ENCODE results near the gene EIF2B2. TPM values are rescaled to one million over a fixed set of nuclear protein-coding genes. Genes with fewer than 3 reads are reported as not detected.

The EIF2B2 gene
- polyA plus RNA-seq, 1 experiment, result 78.0 TPM

DNA sequence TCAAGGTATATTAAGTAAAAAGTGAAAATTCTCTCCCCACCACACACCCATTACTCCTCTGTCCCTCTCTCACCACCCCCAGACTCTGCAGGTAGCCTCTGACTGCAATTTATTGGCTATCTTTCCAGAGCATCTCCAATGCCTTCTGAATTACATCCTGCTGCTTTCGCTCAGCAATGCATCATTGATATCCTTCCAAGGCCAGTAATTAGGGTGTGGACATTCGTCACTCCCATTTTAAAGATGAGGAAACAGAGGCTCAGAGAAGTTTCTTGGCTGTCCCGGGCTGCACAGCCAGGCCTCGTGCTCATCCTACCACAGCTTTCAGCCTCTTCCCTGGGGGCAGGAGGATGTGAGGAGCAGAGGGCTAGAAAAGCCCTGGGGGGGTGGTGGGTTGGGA lies 23.7 kb upstream of the EIF2B2 start:
- CTCF ChIA-PET, result interaction anchor here (0.6 to 2.9 kb wide), 6 partner anchors 10 to 313 kb away, joined by 3 to 13 read pairs (median 6); no protein-coding TSS in a partner anchor

DNA sequence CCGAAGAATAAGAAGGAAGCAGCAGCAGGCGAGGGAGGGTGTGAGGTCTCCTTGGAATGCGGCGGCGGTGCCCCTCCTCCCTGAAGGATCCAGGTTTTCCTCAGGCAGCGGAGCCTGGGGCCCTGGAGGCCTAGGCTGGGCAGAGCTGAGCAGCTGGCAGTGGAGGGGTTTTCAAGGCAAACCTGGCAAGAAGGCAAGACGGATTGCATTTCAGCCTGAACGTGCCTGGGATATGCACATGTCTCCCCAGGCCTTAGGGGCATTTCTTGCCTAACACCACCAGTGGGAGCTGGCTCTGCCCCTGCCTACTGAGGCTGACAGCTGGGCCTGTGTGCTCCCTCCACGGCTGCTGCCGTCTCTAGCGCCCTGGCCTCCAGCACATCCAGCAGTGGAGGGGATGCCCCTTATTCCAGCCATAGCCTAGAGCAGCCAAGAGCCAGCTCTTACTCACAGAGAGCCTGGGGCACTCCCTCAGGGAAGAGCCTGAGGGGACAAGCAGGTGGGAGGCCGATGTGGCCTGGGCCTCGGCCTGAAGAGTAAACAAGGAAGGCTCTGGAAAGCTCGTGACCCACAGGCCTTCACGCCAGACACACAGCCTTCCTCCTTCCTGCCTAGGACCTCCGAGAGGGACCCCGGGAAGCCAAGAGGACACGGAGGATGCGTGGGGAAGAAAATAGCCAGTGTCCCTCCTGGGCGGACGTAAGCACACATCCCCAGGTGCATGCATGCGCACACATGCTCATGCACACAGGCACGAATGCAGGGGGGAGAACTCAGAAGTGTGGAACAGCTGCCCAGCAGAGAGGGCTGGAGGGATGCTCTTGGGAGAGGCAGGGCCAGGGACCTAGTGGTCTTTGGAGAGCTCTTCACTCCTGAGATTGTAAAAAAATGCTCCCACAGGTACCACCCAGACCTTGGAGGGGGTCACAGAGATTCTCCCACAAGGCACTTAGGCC lies 23.0 kb upstream of the EIF2B2 start:
- Histone ChIP-seq H3K27me3 (ENCODE audit: control insufficient read depth, insufficient read depth, low read length) (no peaks in the 10 kb centered on the region), H3K4me3 (ENCODE audit: low read depth, low read length) (no peak overlapping the region), H3K36me3 (ENCODE audit: control insufficient read depth, insufficient read depth, low read length) (no peaks in the 10 kb centered on the region)
- POLR2A ChIA-PET, result no interaction called here
- CTCF ChIA-PET, result interaction anchor here (0.6 to 2.9 kb wide), 6 partner anchors 11 to 312 kb away, joined by 3 to 13 read pairs (median 6); no protein-coding TSS in a partner anchor
- no peak for DNase-seq (ENCODE audit: low read depth)
- TF ChIP-seq CTCF (IDR thresholded peaks at IDR 0.05; ENCODE audit: insufficient read depth, low read depth, low read length), result peak; percentile 43

More for the DNA sequence above, 23.7 kb upstream of the EIF2B2 start:
- POLR2A ChIA-PET, result no interaction called here
- H3K36me3 ChIP-seq (ENCODE audit: control insufficient read depth, insufficient read depth, low read length), result no peaks in the 10 kb centered on the region
- DNase-seq (ENCODE audit: low read depth), result no peak
- no peak for TF ChIP-seq CTCF (IDR thresholded peaks at IDR 0.05; ENCODE audit: insufficient read depth, low read depth, low read length)
- H3K27me3 ChIP-seq (ENCODE audit: control insufficient read depth, insufficient read depth, low read length), result no peaks in the 10 kb centered on the region
- H3K4me3 ChIP-seq (ENCODE audit: low read depth, low read length), result no peak overlapping the region

DNA sequence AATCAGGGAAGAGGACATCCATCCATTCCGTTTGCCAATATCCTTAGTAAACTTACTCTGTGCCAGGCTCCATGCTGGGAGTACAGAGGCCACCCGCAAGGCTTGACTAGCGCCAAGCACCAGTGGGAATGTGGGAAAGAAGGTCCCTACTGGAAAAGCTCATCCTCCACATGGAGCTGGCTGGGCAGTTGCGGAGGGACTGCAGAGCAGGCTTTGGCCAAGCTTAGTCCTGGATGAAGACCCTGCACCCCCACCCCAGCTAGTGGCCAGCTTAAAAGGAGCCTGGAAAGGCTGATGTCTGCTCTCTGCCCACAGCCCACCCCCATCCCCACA lies 22.4 kb upstream of the EIF2B2 start:
- Histone ChIP-seq H3K27me3 (ENCODE audit: control insufficient read depth, insufficient read depth, low read length) (no peaks in the 10 kb centered on the region), H3K4me3 (ENCODE audit: low read depth, low read length) (no peak overlapping the region), H3K36me3 (ENCODE audit: control insufficient read depth, insufficient read depth, low read length) (no peaks in the 10 kb centered on the region)
- no peak for TF ChIP-seq CTCF (IDR thresholded peaks at IDR 0.05; ENCODE audit: insufficient read depth, low read depth, low read length)
- no peak for DNase-seq (ENCODE audit: low read depth)
- POLR2A ChIA-PET, result no interaction called here
- CTCF ChIA-PET, result interaction anchor here (0.6 to 2.9 kb wide), 4 partner anchors 12 to 249 kb away, joined by 4 to 8 read pairs (median 5); no protein-coding TSS in a partner anchor

DNA sequence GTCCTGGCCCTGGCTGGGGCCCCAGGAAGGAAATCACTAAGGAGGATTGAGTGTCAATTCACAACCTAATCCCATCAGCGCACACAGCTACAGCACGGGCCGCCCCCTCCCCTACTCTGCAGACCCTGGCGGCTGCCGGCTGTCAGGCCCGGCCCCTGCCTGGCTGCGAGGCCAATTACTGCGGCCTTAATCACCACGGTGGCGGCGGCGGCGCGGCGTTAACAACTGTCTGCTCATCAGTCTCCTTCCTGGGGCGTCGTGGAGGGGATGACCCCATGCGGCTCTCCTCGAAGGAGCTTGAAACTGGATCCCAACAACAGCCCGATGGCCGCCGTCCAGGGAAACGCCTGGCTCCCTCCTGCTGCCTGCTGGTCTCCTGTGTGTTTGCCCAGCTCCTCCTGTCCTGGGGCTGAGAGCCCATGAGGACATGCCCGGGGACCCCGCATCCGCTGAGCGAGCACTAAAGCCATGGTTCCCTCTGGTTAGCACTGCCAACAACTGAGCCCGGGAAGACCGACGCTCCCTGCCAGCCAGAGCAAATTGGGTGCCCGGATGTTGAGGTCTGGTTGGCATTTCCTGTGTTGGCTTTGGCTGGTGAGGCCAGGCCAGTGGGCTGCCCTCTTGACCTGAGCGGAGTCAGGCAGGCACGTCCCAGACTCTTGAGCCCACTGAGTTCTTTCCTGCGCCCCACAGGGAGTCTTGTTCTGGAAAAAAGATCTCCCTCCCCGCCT lies 21.8 kb upstream of the EIF2B2 start:
- no peak for DNase-seq (ENCODE audit: low read depth)
- H3K27me3 ChIP-seq (ENCODE audit: control insufficient read depth, insufficient read depth, low read length), result no peaks in the 10 kb centered on the region
- H3K4me3 ChIP-seq (ENCODE audit: low read depth, low read length), result no peak overlapping the region
- CTCF ChIA-PET, result interaction anchor here (0.6 to 2.9 kb wide), 3 partner anchors 12 to 250 kb away, joined by 4 to 8 read pairs (median 5); no protein-coding TSS in a partner anchor
- POLR2A ChIA-PET, result no interaction called here
- H3K36me3 ChIP-seq (ENCODE audit: control insufficient read depth, insufficient read depth, low read length), result no peaks in the 10 kb centered on the region
- no peak for TF ChIP-seq CTCF (IDR thresholded peaks at IDR 0.05; ENCODE audit: insufficient read depth, low read depth, low read length)

DNA sequence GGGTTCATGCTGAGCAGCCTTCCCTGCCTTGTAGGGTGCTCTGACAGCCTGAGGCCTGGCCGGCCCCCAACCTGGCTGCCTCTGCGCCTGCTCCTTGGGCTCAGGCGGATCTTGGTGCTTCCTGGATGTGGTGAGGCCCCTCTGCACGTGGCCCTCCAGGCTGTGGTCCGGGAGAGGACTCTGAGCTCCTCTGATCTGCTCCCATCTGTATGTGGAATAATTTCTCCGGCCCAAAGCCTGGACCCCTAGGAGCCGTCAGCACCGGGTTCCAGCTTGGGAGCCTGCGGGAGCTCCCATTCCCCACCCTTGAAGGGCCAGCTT lies 21.3 kb upstream of the EIF2B2 start:
- CTCF ChIA-PET, result no interaction called here

More for the DNA sequence above, 21.3 kb upstream of the EIF2B2 start:
- no peaks in the 10 kb centered on the region for H3K27me3 ChIP-seq (ENCODE audit: control insufficient read depth, insufficient read depth, low read length)
- no peak overlapping the region for H3K4me3 ChIP-seq (ENCODE audit: low read depth, low read length)
- TF ChIP-seq CTCF (IDR thresholded peaks at IDR 0.05; ENCODE audit: insufficient read depth, low read depth, low read length), result no peak
- POLR2A ChIA-PET, result no interaction called here
- no peaks in the 10 kb centered on the region for H3K36me3 ChIP-seq (ENCODE audit: control insufficient read depth, insufficient read depth, low read length)
- no peak for DNase-seq (ENCODE audit: low read depth)

Measured in BJ (cell line).